Measurements from ENCODE around the gene C15orf40. TPM values are rescaled to one million over a fixed set of nuclear protein-coding genes. Genes with fewer than 3 reads are reported as not detected.

The C15orf40 gene
- total RNA-seq, 1 experiment from 2014 or later: 20.6 TPM

DNA sequence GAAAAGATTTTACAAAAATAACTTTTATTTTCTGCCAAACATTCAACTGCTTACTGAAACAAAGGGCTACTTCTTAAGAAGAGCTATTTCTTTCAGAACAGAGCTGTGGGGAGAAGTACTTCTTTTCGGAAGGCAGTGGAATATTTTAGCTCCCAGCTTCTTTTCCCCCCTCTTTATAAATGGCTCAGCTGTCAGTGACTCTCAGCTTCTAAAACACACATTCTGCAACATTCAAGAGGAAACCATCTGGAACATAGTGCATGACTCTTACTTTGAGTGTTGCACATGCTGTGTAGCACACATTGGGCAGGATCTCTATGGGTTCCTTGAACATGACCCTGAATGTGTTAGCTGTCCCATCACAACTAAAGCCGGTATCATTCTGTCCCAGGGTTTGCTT is 7.0 kb upstream of the C15orf40 start:
- POLR2A ChIA-PET (ENCODE audit: low non-redundant PET): no interaction called here
- no TSS peak for BruUV-seq (replicated peaks)
- no peak for TF ChIP-seq EZH2 (IDR thresholded peaks at IDR 0.05; ENCODE audit: borderline replicate concordance, low read depth, low read length, poor library complexity, severe bottlenecking)
- TF ChIP-seq, protein P1, sequence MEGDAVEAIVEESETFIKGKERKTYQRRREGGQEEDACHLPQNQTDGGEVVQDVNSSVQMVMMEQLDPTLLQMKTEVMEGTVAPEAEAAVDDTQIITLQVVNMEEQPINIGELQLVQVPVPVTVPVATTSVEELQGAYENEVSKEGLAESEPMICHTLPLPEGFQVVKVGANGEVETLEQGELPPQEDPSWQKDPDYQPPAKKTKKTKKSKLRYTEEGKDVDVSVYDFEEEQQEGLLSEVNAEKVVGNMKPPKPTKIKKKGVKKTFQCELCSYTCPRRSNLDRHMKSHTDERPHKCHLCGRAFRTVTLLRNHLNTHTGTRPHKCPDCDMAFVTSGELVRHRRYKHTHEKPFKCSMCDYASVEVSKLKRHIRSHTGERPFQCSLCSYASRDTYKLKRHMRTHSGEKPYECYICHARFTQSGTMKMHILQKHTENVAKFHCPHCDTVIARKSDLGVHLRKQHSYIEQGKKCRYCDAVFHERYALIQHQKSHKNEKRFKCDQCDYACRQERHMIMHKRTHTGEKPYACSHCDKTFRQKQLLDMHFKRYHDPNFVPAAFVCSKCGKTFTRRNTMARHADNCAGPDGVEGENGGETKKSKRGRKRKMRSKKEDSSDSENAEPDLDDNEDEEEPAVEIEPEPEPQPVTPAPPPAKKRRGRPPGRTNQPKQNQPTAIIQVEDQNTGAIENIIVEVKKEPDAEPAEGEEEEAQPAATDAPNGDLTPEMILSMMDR (conservative IDR thresholded peaks at IDR 0.05; ENCODE audit: low read depth, low read length): no peak
- CTCF ChIA-PET: no interaction called here
- H3K9me3 ChIP-seq (ENCODE audit: low read depth, low read length, poor library complexity, severe bottlenecking): no peaks in the 10 kb centered on the region
- no peak for DNase-seq (ENCODE audit: low spot score)
- no peak overlapping the region for H3K4me3 ChIP-seq (ENCODE audit: low read depth, low read length, poor library complexity, severe bottlenecking)
- H3K27me3 ChIP-seq (replicated peaks; ENCODE audit: insufficient read depth, low read depth, low read length, poor library complexity): no peaks in the 10 kb centered on the region
- H3K4me1 ChIP-seq (ENCODE audit: insufficient read depth, low read length, poor library complexity, severe bottlenecking): no peaks in the 10 kb centered on the region
- H3K36me3 ChIP-seq (ENCODE audit: insufficient read depth, low read length, poor library complexity, severe bottlenecking): peaks cover 24% of the 10 kb centered on the region
- H3K27ac ChIP-seq (ENCODE audit: low read depth, low read length, poor library complexity, severe bottlenecking): no peak overlapping the region
- intact Hi-C loops (cut with micrococcal nuclease; ENCODE audit: unreplicated experiment): no loop called here

DNA sequence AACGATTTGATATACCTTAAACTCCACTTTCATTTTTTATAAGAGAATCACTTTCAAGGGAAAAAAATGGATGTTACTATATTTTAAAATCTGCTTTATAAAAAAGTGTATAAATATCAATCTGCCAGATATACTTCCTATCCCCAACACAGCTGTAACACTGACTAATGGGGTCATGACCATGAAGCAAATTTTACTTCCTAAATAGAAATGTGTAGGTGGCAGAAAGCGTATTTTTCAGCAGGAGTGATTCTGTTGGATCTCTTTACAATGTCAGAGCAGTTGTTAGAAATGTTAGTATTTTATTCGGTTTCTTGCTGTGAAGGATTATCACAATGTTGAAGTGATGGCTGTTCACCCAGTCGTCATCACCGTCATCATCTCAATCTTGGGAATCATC is 5.5 kb upstream of the C15orf40 start:
- H3K27me3 ChIP-seq (replicated peaks; ENCODE audit: insufficient read depth, low read depth, low read length, poor library complexity): no peaks in the 10 kb centered on the region
- CTCF ChIA-PET: no interaction called here
- POLR2A ChIA-PET (ENCODE audit: low non-redundant PET): no interaction called here
- H3K36me3 ChIP-seq (ENCODE audit: insufficient read depth, low read length, poor library complexity, severe bottlenecking): peaks cover 24% of the 10 kb centered on the region
- TF ChIP-seq, protein P1 (conservative IDR thresholded peaks at IDR 0.05; ENCODE audit: low read depth, low read length): no peak
- no peak for TF ChIP-seq EZH2 (IDR thresholded peaks at IDR 0.05; ENCODE audit: borderline replicate concordance, low read depth, low read length, poor library complexity, severe bottlenecking)
- peaks cover 8% of the 10 kb centered on the region for H3K4me1 ChIP-seq (ENCODE audit: insufficient read depth, low read length, poor library complexity, severe bottlenecking)
- H3K9me3 ChIP-seq (ENCODE audit: low read depth, low read length, poor library complexity, severe bottlenecking): no peaks in the 10 kb centered on the region
- H3K27ac ChIP-seq (ENCODE audit: low read depth, low read length, poor library complexity, severe bottlenecking): no peak overlapping the region
- DNase-seq (ENCODE audit: low spot score): no peak
- no peak overlapping the region for H3K4me3 ChIP-seq (ENCODE audit: low read depth, low read length, poor library complexity, severe bottlenecking)
- intact Hi-C loops (cut with micrococcal nuclease; ENCODE audit: unreplicated experiment): no loop called here
- no TSS peak for BruUV-seq (replicated peaks)

DNA sequence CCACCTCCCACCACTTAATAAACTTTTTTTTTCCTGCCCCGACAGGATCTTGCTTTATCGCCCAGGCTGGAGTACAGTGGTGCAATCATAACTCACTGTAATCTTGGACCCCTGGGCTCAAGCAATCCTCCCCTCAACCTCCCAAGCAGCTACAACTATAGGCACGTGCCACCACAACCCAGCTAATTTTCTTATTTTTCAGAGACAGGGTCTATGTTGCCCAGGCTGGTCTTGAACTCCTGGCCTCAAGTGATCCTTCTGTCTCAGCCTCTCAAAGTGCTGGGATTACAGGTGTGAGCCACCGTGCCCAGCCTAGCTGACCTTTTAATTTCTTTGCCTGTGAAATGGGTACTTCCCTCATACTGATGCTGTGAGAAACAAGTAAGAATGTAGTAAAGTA is 3.9 kb upstream of the C15orf40 start:
- ChIA-PET POLR2A (ENCODE audit: low non-redundant PET) (no interaction called here), CTCF (no interaction called here)
- intact Hi-C loops (cut with micrococcal nuclease; ENCODE audit: unreplicated experiment): no loop called here
- no peaks in the 10 kb centered on the region for H3K9me3 ChIP-seq (ENCODE audit: low read depth, low read length, poor library complexity, severe bottlenecking)
- no peak for DNase-seq (ENCODE audit: low spot score)
- TF ChIP-seq, protein P1 (conservative IDR thresholded peaks at IDR 0.05; ENCODE audit: low read depth, low read length): no peak
- no peak for TF ChIP-seq EZH2 (IDR thresholded peaks at IDR 0.05; ENCODE audit: borderline replicate concordance, low read depth, low read length, poor library complexity, severe bottlenecking)
- H3K4me1 ChIP-seq (ENCODE audit: insufficient read depth, low read length, poor library complexity, severe bottlenecking): peaks cover 14% of the 10 kb centered on the region
- no peaks in the 10 kb centered on the region for H3K27me3 ChIP-seq (replicated peaks; ENCODE audit: insufficient read depth, low read depth, low read length, poor library complexity)
- peaks cover 17% of the 10 kb centered on the region for H3K36me3 ChIP-seq (ENCODE audit: insufficient read depth, low read length, poor library complexity, severe bottlenecking)
- H3K27ac ChIP-seq (ENCODE audit: low read depth, low read length, poor library complexity, severe bottlenecking): no peak overlapping the region
- H3K4me3 ChIP-seq (ENCODE audit: low read depth, low read length, poor library complexity, severe bottlenecking): no peak overlapping the region
- no TSS peak for BruUV-seq (replicated peaks)

All from A673 (cell line).